Upper lobe of left lung (tissue), 4 donors: Measurements from ENCODE around the gene POFUT1.

Experiments
- CTCF ChIP-seq, 6 experiments: fragments of 450-650 bp in 4 of 6; fragments of 200-600 bp in 2 of 6; sonication (generic) in 2 of 6; IDR thresholded peaks; one replicate each; pipeline ENCODE4 v1.5.1; 2016 to 2019; ENCODE audit warnings: antibody characterized with exemption in 6 of 6
- EP300 ChIP-seq, 4 donors: sonication (generic); formaldehyde crosslinking; IDR thresholded peaks; one replicate each; pipeline ENCODE4 v1.5.1; 2017; ENCODE audit warnings: antibody characterized with exemption in 4 of 4, control low read depth in 2 of 4
- POLR2A ChIP-seq, 4 donors: fragments of 450-650 bp; IDR thresholded peaks; one replicate each; pipeline ENCODE4 v1.5.1; 2016 to 2017; ENCODE audit warnings: antibody characterized with exemption in 4 of 4, mild to moderate bottlenecking in 2 of 4
- POLR2AphosphoS5 ChIP-seq, 2 donors: sonication (generic); formaldehyde crosslinking; IDR thresholded peaks; one replicate each; pipeline ENCODE4 v1.5.1; 2017; ENCODE audit warnings: antibody characterized with exemption in 2 of 2

- TF ChIP-seq POLR2A (IDR thresholded peaks at IDR 0.05) (no peak), CTCF (IDR thresholded peaks at IDR 0.05) (no peak), EP300 (IDR thresholded peaks at IDR 0.05) (no peak), POLR2AphosphoS5 (IDR thresholded peaks at IDR 0.05) (no peak)
Measured at GRCh38 chr20:32193996-32194395, 13.7 kb upstream of the POFUT1 start.
